ENCODE results near the gene PLEKHG3.

DNA sequence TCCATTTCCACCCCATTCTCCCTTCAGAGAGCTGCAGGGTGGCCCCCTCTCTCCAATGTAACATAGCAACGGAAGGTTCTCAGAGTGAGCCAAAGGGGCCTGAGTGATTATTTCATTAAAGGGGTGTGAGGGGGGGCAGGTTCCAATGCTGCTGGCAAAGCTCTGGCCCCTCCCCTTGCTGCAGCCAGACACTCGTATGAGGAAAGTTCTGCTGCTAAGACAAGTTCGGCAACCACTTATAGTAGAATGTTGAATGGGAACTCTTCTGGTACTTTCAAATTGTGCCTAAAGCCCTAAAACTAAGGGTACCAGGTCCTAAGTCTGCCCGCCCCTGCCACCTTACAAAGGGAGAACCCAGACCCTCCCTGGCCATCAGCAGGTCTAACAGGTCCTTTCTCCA lies 49.8 kb downstream of the PLEKHG3 start:
- TF ChIP-seq, protein P1, sequence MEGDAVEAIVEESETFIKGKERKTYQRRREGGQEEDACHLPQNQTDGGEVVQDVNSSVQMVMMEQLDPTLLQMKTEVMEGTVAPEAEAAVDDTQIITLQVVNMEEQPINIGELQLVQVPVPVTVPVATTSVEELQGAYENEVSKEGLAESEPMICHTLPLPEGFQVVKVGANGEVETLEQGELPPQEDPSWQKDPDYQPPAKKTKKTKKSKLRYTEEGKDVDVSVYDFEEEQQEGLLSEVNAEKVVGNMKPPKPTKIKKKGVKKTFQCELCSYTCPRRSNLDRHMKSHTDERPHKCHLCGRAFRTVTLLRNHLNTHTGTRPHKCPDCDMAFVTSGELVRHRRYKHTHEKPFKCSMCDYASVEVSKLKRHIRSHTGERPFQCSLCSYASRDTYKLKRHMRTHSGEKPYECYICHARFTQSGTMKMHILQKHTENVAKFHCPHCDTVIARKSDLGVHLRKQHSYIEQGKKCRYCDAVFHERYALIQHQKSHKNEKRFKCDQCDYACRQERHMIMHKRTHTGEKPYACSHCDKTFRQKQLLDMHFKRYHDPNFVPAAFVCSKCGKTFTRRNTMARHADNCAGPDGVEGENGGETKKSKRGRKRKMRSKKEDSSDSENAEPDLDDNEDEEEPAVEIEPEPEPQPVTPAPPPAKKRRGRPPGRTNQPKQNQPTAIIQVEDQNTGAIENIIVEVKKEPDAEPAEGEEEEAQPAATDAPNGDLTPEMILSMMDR (IDR thresholded peaks at IDR 0.05), result no peak
- no peak for TF ChIP-seq POLR2A (IDR thresholded peaks at IDR 0.05)
